Endothelial cell (in vitro differentiated cells): ENCODE results near the gene CTNNA1. TPM values are rescaled to one million over a fixed set of nuclear protein-coding genes. Genes with fewer than 3 reads are reported as not detected.
A peak's percentile ranks its signal among the peaks of the same experiment; 100 is the strongest.

ENCODE experiments used
- DNase-seq: peaks from one replicate; pipeline ENCODE4 v3.0.0; 2021; ENCODE audit warnings: low spot score
- H3K27ac Mint-ChIP-seq: one replicate; pipeline ENCODE4 v1.8.0; 2021; ENCODE audit warnings: mixed read lengths, inconsistent platforms; ENCODE audit not compliant: unreplicated experiment
- H3K27me3 Mint-ChIP-seq: one replicate; pipeline ENCODE4 v1.8.0; 2021; ENCODE audit warnings: mild to moderate bottlenecking, moderate library complexity, mixed read lengths, inconsistent platforms; ENCODE audit not compliant: unreplicated experiment
- H3K36me3 Mint-ChIP-seq: one replicate; pipeline ENCODE4 v1.8.0; 2021; ENCODE audit warnings: mild to moderate bottlenecking, low read depth, mixed read lengths, inconsistent platforms; ENCODE audit not compliant: unreplicated experiment
- H3K4me1 Mint-ChIP-seq: one replicate; pipeline ENCODE4 v1.8.0; 2021; ENCODE audit warnings: mild to moderate bottlenecking, mixed read lengths, inconsistent platforms; ENCODE audit not compliant: unreplicated experiment
- H3K4me3 Mint-ChIP-seq: one replicate; pipeline ENCODE4 v1.8.0; 2021; ENCODE audit warnings: mild to moderate bottlenecking, mixed read lengths, inconsistent platforms; ENCODE audit not compliant: unreplicated experiment
- H3K9me3 Mint-ChIP-seq: one replicate; pipeline ENCODE4 v1.8.0; 2021; ENCODE audit warnings: mixed read lengths, inconsistent platforms; ENCODE audit not compliant: unreplicated experiment
- CTCF ChIP-seq: fragments of 200-600 bp; sonication (generic); IDR thresholded peaks from one replicate; pipeline ENCODE4 v1.5.0; 2021; ENCODE audit warnings: antibody characterized with exemption; ENCODE audit not compliant: unreplicated experiment
- total RNA-seq: library from RNA; stranded (reverse); fragmentation: NEBNext Ultra II Directional; extraction: Animal tissue kit (Norgen Biotek cat#: 25700); gene quantifications from one replicate; pipeline ENCODE4 v1.2.1, GENCODE V29; 2021; ENCODE audit not compliant: unreplicated experiment

CTNNA1 gene
- total RNA-seq, 1 donor from 2014 or later, result 521 TPM

GRCh38 chr5:138937392-138938387, 184.5 kb downstream of the CTNNA1 start:
- no peak for TF ChIP-seq CTCF
- peak overlapping the region; percentile 24 for H3K4me3 Mint-ChIP-seq
- H3K9me3 Mint-ChIP-seq, result no peaks in the 10 kb centered on the region
- peaks cover 48% of the 10 kb centered on the region for H3K36me3 Mint-ChIP-seq
- peaks cover 26% of the 10 kb centered on the region for H3K27me3 Mint-ChIP-seq
- H3K27ac Mint-ChIP-seq, result peak overlapping the region; percentile 67
- peaks cover 30% of the 10 kb centered on the region for H3K4me1 Mint-ChIP-seq
- no peak for DNase-seq

GRCh38 chr5:138938526-138938925, 185.3 kb downstream of the CTNNA1 start:
- TF ChIP-seq CTCF, result no peak

GRCh38 chr5:138942066-138942465, 188.8 kb downstream of the CTNNA1 start:
- no peaks in the 10 kb centered on the region for H3K9me3 Mint-ChIP-seq
- no peak for DNase-seq
- H3K4me3 Mint-ChIP-seq, result no peak overlapping the region
- H3K4me1 Mint-ChIP-seq, result peaks cover 26% of the 10 kb centered on the region
- H3K36me3 Mint-ChIP-seq, result peaks cover 24% of the 10 kb centered on the region
- H3K27me3 Mint-ChIP-seq, result peaks cover 19% of the 10 kb centered on the region
- H3K27ac Mint-ChIP-seq, result no peak overlapping the region
- no peak for TF ChIP-seq CTCF

More at GRCh38 chr5:138938526-138938925, 185.3 kb downstream of the CTNNA1 start:
- DNase-seq, result no peak
- Mint-ChIP-seq H3K4me3 (no peak overlapping the region), H3K27me3 (peaks cover 27% of the 10 kb centered on the region), H3K4me1 (peaks cover 34% of the 10 kb centered on the region), H3K27ac (peak overlapping the region; percentile 12), H3K36me3 (peaks cover 42% of the 10 kb centered on the region), H3K9me3 (no peaks in the 10 kb centered on the region)

GRCh38 chr5:138942861-138943260, 189.6 kb downstream of the CTNNA1 start:
- no peak for TF ChIP-seq CTCF
- peak overlapping the region; percentile 48 for H3K27ac Mint-ChIP-seq
- peaks cover 19% of the 10 kb centered on the region for H3K27me3 Mint-ChIP-seq
- H3K36me3 Mint-ChIP-seq, result peaks cover 29% of the 10 kb centered on the region
- H3K4me3 Mint-ChIP-seq, result no peak overlapping the region
- no peaks in the 10 kb centered on the region for H3K9me3 Mint-ChIP-seq
- peaks cover 28% of the 10 kb centered on the region for H3K4me1 Mint-ChIP-seq
- DNase-seq, result no peak

- Mint-ChIP-seq H3K27me3 (peaks cover 23% of the 10 kb centered on the region), H3K9me3 (no peaks in the 10 kb centered on the region), H3K27ac (peak overlapping the region; percentile 74), H3K36me3 (peaks cover 25% of the 10 kb centered on the region), H3K4me3 (no peak overlapping the region), H3K4me1 (peaks cover 33% of the 10 kb centered on the region)
- DNase-seq, result no peak
- no peak for TF ChIP-seq CTCF
These were observed 190.5 kb downstream of the CTNNA1 start for GRCh38 chr5:138943599-138944173.
